GM21619 (cell line): ENCODE measurements around the gene EPB41L5.

ENCODE experiments used
- ATAC-seq: cut with Tn5 transposase; IDR thresholded peaks from one replicate; pipeline ENCODE4 v1.9.1; 2021; ENCODE audit not compliant: unreplicated experiment

The EPB41L5 gene

GRCh38 chr2:120224256-120224655, 211.4 kb downstream of the EPB41L5 start:
- ATAC-seq = no peak

- ATAC-seq = no peak
These were observed 212.1 kb downstream of the EPB41L5 start for GRCh38 chr2:120224735-120225548.

- ATAC-seq = no peak
These were observed 212.7 kb downstream of the EPB41L5 start for GRCh38 chr2:120225549-120226065.

- no peak for ATAC-seq
These were observed 213.4 kb downstream of the EPB41L5 start for GRCh38 chr2:120226316-120226715.

GRCh38 chr2:120227111-120227991, 214.5 kb downstream of the EPB41L5 start:
- no peak for ATAC-seq

GRCh38 chr2:120228503-120228902, 215.6 kb downstream of the EPB41L5 start:
- no peak for ATAC-seq
